IMR-90 (cell line): ENCODE measurements around the gene CLTCL1.

Source experiments
- BHLHE40 ChIP-seq: fragments of 150-350 bp; IDR thresholded peaks from 2 replicates; pipeline ENCODE4 v1.6.1; 2016; ENCODE audit warnings: mild to moderate bottlenecking, low read depth, low read length
- CHD1 ChIP-seq: IDR thresholded peaks from 2 replicates; pipeline ENCODE4 v1.6.1; 2012; ENCODE audit warnings: low read depth, low read length, improper control_type of control experiment
- CTCF ChIP-seq: conservative IDR thresholded peaks from 2 replicates; pipeline ENCODE4 v1.5.1; 2012; ENCODE audit warnings: mild to moderate bottlenecking, low read depth, low read length, improper control_type of control experiment
- FOS ChIP-seq: fragments of 150-350 bp; IDR thresholded peaks from 2 replicates; pipeline ENCODE4 v1.6.1; 2016; ENCODE audit warnings: low read depth, low read length
- MAFK ChIP-seq: IDR thresholded peaks from 2 replicates; pipeline ENCODE4 v1.6.1; 2012; ENCODE audit warnings: low read depth, low read length, improper control_type of control experiment
- MAZ ChIP-seq: IDR thresholded peaks from 2 replicates; pipeline ENCODE4 v1.6.1; 2012; ENCODE audit warnings: low read depth, mild to moderate bottlenecking, low read length, improper control_type of control experiment, moderate library complexity, borderline replicate concordance
- POLR2A ChIP-seq: IDR thresholded peaks from 2 replicates; pipeline ENCODE4 v1.6.1; 2012; ENCODE audit warnings: mild to moderate bottlenecking, low read depth, low read length
- RAD21 ChIP-seq: IDR thresholded peaks from 2 replicates; pipeline ENCODE4 v1.6.1; 2012; ENCODE audit warnings: low read length, improper control_type of control experiment
- RCOR1 ChIP-seq: IDR thresholded peaks from 2 replicates; pipeline ENCODE4 v1.6.1; 2012; ENCODE audit warnings: mild to moderate bottlenecking, low read length, improper control_type of control experiment; ENCODE audit not compliant: insufficient replicate concordance
- RFX5 ChIP-seq: IDR thresholded peaks from 2 replicates; pipeline ENCODE4 v1.8.0; 2012; ENCODE audit warnings: low read depth, mild to moderate bottlenecking, low read length, moderate library complexity
- SMC3 ChIP-seq: fragments of 150-350 bp; IDR thresholded peaks from 2 replicates; pipeline ENCODE4 v1.6.1; 2016; ENCODE audit warnings: low read depth, mild to moderate bottlenecking, antibody characterized with exemption, low read length, moderate library complexity
- USF2 ChIP-seq: fragments of 150-350 bp; IDR thresholded peaks from 2 replicates; pipeline ENCODE4 v1.6.1; 2017; ENCODE audit warnings: mild to moderate bottlenecking, antibody characterized with exemption, low read length, low read depth

- no peak for TF ChIP-seq CTCF
- no peak for TF ChIP-seq BHLHE40
- TF ChIP-seq SMC3: no peak
- TF ChIP-seq POLR2A: no peak
- no peak for TF ChIP-seq FOS
- no peak for TF ChIP-seq RCOR1
- TF ChIP-seq USF2: no peak
- no peak for TF ChIP-seq RFX5
- no peak for TF ChIP-seq MAFK
- no peak for TF ChIP-seq MAZ
- TF ChIP-seq CHD1: no peak
- no peak for TF ChIP-seq RAD21
Observed at GRCh38 chr22:19166421-19166820, 125.1 kb downstream of the CLTCL1 start.
